GM19452 (cell line): Measurements from ENCODE around the gene KRTAP20-4.

Experiments used
- ATAC-seq: cut with Tn5 transposase; IDR thresholded peaks from one replicate; pipeline ENCODE4 v1.9.1; 2021; ENCODE audit not compliant: unreplicated experiment

The KRTAP20-4 gene

DNA sequence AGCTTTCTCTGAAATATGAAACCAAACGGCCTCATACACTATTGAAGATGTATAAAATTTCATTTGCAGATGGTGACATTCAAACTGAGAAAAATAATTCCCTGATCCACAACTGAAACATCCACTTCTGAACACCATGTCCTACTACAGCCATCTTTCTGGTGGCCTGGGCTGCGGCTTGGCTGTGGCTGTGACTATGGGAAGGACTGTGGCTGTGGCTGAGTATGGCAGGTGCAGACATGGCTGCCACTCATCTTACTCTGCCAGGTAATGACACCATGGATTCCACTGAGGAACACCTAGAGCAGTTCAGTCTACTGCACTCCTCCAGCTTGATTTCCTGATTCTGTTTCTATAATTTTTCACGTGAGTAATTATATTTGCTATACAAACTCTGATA, at the start of gene KRTAP20-4:
Gene KRTAP20-4, plus strand, starts transcription at position 106 of the 400 bp plus-strand sequence.
- no peak for ATAC-seq

DNA sequence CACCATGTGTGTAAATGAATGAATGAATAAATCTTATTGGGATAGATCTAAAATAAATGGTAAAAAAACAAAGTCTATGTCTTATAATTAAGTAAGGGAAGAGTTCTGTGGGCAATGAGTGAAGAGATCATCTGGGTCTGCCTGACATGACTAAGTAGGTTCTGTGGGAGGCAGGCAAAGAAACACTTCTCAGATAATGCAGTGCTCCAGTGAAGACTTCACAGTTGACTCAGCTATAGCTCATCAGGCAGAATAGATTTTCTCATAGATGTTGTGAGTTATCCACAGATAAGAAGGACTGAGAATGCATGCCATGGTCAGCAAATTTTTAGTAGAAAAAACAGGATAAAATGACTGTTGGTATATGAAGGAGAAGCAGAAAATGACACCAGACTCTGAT, 42.7 kb upstream of the KRTAP20-4 start:
- no peak for ATAC-seq

DNA sequence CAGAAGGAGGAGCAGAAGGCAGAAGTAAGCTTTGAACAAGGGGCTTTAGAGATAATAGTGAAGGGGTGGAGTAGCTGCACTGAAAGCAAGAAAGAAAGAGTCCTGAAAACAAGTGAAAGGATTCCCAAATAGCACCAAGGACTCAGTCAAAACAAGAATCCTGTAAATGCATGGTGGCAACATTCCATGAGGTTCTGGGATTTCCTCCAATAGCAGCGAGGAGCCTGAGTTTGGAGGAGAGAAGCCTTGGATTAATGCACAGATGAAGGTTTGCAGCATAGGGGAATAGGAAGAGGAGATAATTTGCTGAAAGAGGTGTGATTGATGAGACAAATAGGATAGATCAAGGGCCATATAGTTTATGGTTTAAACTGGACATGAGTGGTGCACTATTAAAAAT, 41.1 kb upstream of the KRTAP20-4 start:
- ATAC-seq, result no peak

DNA sequence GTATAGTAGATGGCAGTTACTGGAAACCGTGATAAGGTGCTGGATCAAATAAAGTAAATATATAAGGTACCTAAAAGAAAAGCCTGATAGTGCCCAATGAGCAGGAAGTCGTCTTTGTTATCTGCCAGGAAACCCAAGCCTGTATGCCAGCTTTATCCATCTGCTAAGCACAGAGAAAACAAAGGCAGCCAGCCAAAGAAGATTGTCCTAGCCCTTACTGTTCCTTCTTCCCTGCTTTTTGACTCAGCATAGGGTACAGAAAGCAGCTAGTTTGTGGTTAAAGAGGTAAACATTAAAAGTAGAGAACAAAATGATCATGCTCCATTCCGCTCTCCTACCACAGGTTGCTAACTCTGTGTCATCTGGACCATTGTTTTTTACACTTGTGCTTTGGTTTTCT, 40.3 kb upstream of the KRTAP20-4 start:
- no peak for ATAC-seq

DNA sequence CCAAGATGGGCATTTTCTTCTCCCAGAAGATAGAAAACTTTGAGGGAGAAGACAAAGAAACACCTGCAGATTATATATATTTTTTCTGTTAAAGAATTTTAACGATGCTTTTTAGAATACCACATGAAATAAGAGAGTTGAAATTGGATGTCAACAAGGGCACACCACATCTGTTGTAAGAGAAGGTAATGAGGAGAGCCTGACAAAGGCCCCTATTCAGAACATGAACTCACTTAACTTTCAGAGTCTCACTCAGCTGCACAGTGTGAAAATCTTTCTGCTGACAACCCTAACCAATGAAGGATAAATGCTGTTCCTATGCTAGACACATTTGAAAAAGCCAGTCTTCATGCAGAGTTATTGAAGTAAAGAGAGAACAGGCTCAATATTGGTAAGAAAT, 37.6 kb upstream of the KRTAP20-4 start:
- ATAC-seq, result no peak

DNA sequence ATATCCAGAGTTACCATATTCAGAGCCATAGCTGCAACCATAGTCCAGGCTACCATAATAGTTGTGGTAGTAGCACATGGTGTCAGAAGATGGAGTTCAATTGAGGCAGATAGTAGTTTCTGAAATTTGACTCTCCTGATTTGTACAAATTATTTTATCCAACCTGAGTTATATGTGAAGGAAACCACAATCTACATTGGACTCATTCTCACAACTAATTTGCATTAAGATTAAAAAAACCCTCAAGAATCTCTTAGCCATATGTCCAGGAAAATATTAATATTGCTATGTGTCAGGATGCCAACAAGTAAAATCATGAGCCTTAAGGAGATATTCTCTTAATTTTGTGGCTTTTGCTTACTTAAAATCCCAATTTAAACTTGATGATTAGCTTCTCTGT, 30.1 kb upstream of the KRTAP20-4 start, which contains the start of gene KRTAP22-2:
Gene KRTAP22-2, minus strand, starts transcription at position 101 of the 400 bp plus-strand sequence.
- no peak for ATAC-seq

DNA sequence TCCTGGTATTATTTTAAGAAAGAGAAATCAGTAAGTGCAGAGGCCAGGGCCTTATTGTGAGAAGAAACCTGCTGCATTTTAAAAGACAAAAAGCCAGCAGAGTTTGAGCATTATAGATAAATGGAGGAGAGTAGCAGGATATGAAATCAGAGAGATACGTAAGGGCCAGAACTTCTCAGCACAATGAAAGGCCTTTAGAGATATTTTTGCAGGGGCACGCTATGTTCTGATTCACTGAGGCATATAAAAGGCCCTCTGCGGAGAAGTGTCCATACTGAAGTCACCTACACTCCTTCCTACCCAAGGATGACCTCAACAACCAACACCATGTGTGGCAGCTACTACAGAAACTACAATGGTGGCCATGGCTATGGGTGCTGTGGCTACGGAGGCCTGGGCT, 28.3 kb upstream of the KRTAP20-4 start, which contains the start of gene KRTAP6-3:
Gene KRTAP6-3, plus strand, starts transcription at position 301 of the 400 bp plus-strand sequence. Its CDS starts 6 bp downstream, at position 307.
- no peak for ATAC-seq

DNA sequence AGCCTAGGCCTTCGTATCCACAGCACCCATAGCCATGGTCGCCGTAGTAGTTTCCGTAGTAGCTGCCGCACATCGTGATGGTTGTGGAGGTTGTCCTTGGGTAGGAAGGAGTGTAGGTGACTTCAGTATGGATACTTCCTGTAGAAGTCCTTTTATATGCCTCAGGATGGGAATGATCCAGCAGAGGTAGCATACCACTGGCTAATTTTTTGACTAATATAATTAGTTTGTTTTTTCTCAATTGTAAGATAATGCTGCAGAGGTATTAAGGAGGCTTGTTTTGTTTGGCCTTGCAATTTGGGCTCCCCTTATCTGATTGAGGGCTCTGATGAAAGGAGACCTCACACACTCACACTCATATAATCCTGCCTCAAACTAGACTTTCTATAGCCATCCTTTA, 21.6 kb upstream of the KRTAP20-4 start, which contains the start of gene KRTAP6-2:
Gene KRTAP6-2, minus strand, starts transcription at position 101 of the 400 bp plus-strand sequence. Its CDS starts 28 bp downstream, at position 73.
- no peak for ATAC-seq

DNA sequence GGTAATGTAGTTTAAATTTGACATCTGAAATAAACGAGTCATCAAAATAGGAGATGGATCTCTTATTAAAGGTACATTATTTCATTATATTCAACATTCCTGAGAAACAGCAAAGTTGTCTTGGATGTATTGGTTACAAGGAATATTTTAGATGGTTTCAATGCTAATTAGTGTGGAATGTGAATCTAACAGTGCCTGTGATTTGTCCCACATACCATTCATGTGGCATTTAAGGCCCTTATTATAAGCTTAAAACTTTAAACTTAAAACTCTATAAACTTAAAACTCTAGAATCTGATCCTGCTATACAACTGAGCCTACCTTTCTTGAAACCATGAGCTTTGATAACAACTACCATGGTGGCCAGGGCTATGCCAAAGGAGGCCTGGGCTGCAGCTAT, 19.6 kb upstream of the KRTAP20-4 start, which contains the start of gene KRTAP22-1:
Gene KRTAP22-1, plus strand, starts transcription at position 301 of the 400 bp plus-strand sequence.
- no peak for ATAC-seq

DNA sequence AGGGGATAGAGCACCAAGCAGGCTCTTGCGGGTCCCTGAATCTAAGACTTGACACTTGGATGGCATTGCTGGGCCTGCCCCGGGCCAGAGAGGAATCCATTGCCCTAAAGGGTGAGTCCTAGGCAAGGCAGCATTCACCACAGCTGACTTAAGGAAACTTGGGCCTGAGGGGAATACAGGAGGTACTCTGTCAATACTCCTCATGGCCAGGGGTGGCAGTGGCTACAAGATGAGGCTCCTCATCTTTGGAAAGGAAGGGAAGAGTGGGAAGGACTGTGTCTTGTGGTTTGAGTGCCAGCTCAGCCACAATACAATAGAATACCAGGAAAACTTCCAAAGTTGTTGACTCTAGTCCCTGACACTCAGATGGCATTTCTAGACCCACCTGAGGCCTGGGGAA, 14.5 kb upstream of the KRTAP20-4 start:
- no peak for ATAC-seq

DNA sequence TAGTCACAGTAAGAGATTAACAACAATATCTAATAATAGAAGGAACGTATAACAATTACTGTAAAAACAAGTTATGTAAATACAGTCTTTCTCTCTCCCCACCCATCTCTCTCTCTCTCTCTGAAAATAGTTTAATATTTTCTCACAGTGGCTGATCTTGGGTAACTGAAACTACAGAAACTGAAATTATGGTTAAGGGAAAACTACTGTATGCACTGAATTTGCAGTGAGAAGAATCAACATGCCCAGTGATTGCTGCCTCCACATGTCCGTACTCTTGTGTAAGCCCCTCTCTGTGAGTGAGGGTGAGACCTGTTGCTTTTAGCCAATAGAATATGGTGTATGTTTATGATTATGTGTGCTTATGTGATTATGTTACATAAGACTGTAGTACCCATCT, 8.3 kb upstream of the KRTAP20-4 start:
- no peak for ATAC-seq

DNA sequence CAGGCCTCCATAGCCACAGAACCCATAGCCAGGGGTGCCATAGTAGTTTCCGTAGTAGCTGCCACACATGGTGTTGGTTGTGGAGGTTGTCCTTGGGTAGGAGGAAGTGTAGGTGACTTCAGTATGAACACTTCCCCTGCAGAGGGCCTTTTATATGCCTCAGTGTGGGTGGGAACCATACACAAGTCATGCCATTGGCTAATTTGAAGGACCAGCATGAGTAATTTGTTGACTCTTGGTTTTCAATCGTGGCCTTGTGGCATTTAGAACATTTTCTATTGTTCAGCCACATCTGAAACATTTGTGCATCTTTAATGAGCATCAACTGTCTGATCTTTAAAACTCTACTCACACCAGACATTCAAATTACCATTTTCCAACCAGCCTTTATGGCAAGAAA, 6.6 kb upstream of the KRTAP20-4 start, which contains the start of gene KRTAP6-1:
Gene KRTAP6-1, minus strand, starts transcription at position 95 of the 400 bp plus-strand sequence. Its CDS starts 26 bp downstream, at position 69.
- ATAC-seq, result no peak

DNA sequence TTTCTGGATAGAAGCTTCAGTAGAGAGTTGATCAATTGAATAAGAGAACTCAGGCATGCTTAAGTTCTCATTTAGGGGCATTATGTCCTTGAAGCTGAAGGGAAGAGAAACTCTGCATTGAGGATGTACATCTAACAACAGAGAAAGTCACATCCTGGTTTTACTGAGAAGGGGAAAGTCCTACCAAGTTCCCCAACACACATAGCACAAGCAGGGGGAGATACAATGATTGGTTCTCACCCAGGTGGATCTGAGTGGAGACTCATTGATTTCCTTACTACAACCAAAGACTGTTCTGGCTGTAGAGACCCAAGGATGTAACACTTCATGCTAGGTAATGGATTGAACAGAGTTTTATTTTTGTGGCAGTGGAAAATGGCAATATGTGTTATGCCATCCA, 5.2 kb upstream of the KRTAP20-4 start:
- ATAC-seq, result no peak

DNA sequence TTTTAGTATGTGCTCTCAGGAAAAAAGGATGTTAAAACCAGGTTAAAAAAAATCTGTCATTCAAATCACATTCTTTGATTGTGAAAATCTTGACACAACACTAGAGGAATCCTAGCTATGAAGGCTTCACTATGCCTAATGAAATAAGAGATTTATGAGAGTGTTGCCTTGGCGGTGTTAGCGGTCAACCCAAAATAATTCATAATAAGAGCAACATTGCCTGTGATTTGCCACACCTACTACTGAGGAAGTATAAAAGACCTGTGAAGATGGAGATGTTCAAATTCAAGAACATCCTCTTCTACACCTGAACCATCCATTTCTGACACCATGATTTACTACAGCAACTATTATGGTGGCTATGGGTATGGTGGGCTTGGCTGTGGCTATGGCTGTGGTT, 4.3 kb upstream of the KRTAP20-4 start, which contains the start of gene KRTAP20-1:
Gene KRTAP20-1, plus strand, starts transcription at position 301 of the 400 bp plus-strand sequence. Its CDS starts 30 bp downstream, at position 331.
- ATAC-seq, result no peak

DNA sequence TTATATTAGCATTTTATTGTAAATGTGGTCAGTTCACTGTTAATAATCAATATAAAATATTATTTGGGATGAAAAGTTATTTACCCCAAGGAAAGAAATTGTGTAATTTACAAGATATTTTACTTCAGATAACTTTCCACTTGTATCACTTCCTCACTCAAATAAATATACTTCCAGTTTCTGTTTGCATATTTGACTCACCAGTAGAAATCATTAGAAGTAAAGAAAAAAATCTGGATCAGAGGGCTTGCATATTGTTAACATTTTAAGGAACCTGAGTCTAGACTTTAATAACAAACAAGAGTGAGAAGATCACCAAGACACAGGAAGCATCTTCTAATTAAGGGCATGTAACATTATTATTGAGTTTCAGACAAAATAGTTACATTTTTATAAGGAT, 347 bp upstream of the KRTAP20-4 start:
- ATAC-seq, result no peak

DNA sequence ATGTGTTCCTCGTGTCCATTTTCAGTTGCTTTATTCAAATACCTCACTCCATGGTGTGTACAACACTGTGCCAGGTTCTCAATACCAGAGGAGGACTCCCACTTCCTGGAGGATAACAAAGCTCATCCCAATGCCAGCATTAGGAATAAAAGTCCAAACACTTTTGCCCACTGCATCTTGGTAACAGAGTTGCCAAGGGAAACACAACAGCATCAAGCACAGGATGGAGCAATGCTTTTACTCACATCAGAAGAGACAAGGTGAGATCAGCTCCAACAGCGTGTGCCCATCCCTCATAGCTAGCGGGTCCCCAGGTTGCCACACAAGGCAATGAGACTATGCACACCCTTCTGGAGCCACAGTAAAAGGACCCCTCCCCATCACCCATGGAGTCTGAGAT, 2.9 kb downstream of the KRTAP20-4 start:
- no peak for ATAC-seq

DNA sequence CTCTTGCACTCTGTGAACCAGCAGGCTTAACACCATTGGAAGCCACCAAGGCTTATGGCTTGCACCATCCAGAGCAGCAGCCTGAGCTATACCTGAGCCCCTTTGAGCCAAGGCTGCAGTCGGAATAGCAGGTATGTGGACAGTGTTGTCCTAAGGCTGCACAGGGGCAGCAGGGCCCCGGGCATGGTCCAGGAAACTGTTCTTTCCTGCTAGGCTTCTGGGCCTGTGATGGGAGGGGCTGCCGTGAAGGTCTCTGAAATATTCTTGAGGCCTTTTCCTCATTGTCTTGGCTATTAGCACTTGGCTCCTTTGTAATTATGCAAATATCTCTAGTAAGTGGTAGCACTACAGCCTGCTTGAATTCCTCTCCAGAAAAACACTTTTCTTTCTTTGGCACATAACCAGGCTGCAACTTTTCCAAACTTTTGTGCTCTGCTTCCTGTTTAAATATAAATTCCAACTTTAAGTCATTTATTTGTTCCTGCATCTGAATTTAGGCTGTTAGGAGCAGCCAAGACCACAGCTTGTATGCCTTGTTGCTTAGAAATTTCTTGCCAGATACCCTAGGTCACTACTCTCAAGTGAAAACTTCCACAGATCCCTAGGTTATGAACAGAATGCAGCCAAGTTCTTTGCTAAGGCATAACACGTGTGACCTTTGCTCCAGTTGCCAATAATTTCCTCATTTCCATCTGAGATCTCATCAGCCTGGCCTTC, 5.2 kb downstream of the KRTAP20-4 start:
- ATAC-seq, result no peak

DNA sequence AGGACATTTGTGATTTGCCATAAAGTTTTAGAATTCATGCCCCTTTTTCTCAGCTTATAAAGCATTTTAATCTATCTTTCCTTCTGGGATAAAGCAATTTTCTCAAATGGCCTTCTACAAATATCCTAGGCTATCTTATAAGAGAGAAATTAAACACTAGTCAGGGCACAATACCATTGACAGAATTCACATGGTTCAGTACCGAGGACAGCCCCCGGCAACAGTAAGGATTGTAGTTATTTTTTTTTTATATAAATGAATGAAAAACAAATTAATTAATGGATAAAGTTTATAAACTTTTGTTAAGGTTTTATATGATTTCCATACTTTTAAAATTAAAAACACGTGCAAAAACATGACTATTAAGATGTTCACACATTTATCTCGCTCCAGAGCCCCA, 7.7 kb downstream of the KRTAP20-4 start:
- no peak for ATAC-seq

DNA sequence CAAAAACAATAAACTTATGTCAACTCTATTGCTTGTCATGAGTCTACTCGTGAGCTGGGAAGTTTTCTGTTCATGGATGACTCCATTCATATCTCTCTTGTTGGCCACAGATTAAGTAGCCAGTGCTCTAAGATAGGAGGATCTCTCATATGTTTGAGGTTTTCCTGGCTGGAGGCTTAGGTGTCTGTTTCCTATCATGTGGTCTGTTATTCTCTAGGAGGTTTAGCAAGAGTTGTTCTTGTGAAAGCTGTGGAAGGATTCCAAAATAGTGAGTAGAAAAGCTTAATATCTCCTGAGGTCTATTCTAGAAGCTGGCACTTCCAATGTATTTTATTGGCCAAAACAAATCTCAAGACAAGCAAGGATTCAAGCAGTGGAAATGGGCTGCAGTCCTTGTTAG, 8.8 kb downstream of the KRTAP20-4 start:
- ATAC-seq, result no peak

DNA sequence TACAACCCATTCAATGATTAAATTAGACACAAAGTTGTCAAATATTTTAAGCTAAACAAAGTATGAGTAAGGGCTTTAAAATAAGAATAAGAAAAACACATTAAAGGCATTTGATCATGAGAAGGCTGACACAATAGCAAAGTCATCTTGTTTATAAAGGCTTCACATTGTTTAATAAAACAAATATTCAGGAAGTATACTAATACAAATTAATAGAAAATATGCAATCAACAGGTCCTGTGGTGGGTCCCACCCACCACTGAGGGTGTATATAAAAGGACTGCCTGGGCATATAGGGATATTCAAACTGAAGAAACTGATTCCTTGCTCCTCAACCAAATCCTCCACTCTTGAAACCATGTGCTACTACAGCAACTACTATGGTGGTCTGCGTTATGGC, 14.5 kb downstream of the KRTAP20-4 start, which contains the start of gene KRTAP20-2:
Gene KRTAP20-2, plus strand, starts transcription at position 301 of the 400 bp plus-strand sequence. Its CDS starts 58 bp downstream, at position 359.
- no peak for ATAC-seq

DNA sequence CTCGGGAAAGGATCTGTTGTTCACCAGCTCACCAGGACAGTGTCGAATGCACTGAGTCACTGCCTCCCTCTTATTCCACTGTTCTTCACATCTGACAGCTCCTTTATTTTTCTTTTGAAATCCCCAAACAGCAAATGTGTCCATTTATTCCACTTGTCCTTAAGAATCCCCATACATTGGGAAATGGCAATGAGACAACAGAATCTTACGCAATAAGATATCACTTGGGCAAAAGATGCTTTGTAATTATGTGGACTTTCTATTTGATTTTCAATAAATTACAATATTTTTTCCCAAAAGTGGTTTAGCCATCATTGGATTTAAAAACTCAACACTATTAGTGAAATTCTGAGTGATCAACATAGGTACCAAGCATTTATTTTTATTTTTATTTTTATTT, 18.3 kb downstream of the KRTAP20-4 start:
- ATAC-seq, result no peak

DNA sequence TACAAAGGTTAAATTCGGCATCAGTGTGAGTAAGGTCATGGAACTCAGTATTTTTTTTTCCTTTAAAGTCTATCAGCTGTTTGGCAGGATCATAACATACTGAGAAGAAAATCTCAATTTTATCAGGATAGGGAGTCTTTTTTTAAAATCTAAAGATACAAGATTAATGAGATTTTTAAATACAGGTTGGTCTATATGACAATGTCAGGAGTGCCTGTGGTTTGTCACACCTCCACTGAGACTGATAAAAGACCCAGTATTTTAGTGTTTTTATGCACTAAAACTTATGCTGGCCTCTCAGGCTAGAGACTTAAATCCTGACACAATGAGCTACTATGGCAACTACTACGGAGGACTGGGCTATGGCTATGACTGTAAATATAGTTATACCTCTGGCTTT, 22.1 kb downstream of the KRTAP20-4 start, which contains the start of gene KRTAP20-3:
Gene KRTAP20-3, plus strand, starts transcription at position 301 of the 400 bp plus-strand sequence.
- no peak for ATAC-seq
